ENCODE results near the gene GNAI1.

GNAI1 gene

DNA sequence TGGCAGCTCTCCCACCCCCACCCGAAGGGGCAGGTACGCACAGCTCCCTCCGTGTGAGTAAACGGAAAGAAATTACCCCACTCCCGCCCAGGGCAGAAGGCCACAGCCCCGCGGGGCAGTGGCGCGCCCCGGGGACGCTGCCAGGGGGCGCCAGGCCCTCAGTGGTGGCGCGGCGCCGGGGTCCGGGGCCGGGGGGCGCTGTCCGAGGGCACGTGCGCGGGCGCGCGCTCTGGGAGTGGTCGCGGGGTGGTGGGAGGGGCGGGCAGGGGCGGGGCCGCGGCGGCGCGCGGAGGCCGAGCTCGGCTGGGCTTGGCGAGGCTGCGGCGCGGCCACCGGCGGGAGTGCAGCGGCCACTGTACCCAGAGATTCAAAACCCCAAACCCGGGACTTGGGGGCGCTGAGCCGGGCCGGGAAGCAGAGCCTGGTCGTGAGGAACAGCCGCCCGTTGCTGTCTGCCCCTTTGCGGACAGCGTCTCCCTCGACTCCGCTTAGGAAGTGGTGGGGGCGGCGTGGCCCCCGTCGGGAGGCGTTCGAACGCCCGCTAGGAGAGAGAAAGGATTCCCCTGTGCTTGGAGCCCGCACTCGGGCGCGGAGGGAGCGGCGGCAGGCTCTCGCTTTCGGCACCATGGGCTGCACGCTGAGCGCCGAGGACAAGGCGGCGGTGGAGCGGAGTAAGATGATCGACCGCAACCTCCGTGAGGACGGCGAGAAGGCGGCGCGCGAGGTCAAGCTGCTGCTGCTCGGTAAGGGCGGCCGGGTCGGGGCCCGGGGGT lies at the start of gene GNAI1:
Gene GNAI1, plus strand, starts transcription at position 296 of the 773 bp plus-strand sequence. Its CDS starts 330 bp downstream, at position 626.
- DNase-seq, result peak; percentile 79

GRCh38 chr7:80087051-80087770 lies 47.4 kb upstream of the GNAI1 start:
- no peak for DNase-seq

DNA sequence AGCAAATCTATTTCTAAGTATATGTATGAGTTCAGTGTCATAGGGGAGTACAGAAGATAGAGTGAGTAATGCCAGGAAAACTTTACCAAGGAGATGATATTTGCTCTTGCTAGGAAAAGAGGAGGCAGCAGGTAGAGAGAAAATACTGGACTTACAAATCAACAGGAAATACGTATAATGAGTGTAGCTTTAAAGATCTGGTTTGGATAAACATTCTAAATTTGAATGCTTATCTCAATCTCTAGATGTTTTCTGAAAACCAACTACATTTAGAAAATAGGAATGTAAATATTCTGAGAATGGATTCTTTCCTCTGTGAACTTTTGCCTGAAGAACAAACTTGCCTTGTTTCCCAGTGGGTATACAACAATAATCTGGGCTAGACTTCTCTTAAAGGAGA lies 46.9 kb upstream of the GNAI1 start:
- no peak for DNase-seq

GRCh38 chr7:80088705-80089104 lies 45.9 kb upstream of the GNAI1 start:
- DNase-seq, result no peak

DNA sequence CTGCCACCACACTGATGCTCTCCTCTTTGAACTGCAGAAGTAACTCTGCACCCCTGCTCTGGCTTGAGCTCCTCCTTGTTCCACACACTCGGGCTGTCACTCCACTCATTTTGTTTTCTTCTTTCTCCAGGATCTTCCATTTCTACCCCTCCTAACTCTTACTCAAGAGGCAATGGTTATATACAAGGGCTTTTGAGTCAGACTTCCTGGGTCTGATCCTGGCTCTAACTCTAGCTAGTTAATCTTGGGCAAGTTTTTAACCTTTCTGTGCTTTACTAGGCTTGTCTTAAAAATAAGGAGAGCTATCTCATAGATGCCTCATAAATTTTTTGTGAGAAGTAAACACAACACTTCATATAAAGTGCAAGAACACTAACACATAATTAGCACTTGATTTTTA lies 45.3 kb upstream of the GNAI1 start:
- DNase-seq, result no peak

- no peak for DNase-seq
These were observed 41.3 kb upstream of the GNAI1 start for GRCh38 chr7:80093349-80093748.

- DNase-seq, result peak; percentile 10
These were observed 39.1 kb upstream of the GNAI1 start for GRCh38 chr7:80095545-80095944.

DNA sequence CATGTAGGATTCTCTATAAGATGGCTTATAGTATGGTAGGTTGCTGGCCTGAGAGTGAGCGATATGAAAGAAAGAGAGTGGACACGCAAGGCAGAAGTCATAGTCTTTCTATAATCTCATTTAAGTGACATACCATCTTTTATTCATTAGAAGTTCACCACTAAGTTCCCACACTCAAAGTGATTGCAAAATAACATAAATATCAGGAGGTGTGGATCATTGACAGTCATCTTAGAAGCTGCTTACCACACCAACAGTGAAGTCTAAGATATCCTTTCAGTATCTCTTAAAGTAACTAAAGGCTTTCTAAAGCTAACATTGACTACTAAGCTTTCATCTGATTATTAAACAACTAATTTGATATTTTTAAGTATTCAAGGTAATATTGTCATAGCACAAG lies 36.9 kb upstream of the GNAI1 start:
- no peak for DNase-seq

DNA sequence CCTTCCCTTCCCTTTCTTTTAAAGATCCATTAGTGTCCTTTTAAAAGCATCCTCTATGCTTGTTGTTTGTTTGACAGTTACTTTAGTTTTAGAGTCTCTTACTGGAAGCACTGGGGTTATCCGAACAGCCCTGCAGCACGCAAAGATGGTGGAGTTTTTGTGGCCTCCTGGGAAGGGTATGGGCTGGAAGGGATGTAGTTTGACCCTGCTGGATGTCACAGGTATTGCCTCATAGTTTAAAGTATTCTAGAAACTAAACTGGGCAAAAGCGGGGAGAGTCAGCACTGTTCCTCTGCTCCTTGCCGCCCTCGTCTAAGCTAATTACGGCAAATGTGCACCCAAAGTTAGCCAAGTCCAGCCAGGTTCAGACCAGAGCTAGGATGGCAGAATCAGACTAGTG lies 35.8 kb upstream of the GNAI1 start:
- no peak for DNase-seq

- DNase-seq, result no peak
These were observed 34.4 kb upstream of the GNAI1 start for GRCh38 chr7:80100254-80100653.

- no peak for DNase-seq
These were observed 28.8 kb upstream of the GNAI1 start for GRCh38 chr7:80105701-80106408.

GRCh38 chr7:80106498-80107113 lies 28.0 kb upstream of the GNAI1 start:
- DNase-seq, result no peak

- no peak for DNase-seq
These were observed 27.4 kb upstream of the GNAI1 start for GRCh38 chr7:80107278-80107677.

- no peak for DNase-seq
These were observed 24.3 kb upstream of the GNAI1 start for GRCh38 chr7:80110376-80110775.

- no peak for DNase-seq
These were observed 20.5 kb upstream of the GNAI1 start for GRCh38 chr7:80114159-80114558.

DNA sequence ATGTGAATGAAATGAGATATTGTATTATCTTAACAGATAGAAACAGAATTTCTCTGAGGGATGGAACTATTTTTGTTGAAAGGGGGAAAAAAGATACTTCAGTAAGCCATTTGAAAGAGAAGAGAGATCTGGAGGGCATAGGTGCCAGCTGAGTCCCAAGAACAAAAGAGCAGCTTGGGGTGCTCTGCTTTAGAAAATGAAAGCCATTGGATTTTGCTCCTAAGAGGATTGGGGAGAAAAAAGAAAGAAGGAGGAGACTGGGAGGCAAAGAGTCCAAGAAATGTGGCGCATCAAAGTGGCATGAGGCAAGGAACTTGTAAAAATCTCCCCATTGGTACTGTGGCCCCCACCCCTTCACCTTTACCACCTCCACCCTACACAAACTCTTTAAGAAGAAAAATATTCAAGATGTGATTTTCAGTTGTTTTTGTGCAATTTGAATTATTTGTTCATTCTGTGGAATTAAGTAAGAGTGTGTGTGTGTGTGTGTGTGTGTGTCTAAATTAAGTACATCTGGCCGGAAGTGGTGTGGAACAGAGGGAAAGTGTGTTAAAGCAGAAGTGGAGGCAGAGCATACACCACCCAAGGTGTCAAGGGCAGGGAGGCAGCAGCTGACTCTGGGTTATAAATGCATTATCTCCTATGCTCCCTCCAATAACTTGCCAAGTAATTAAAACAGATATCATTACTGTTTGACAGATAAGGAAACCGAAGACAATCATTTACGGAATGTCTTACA lies 9.9 kb upstream of the GNAI1 start:
- no peak for DNase-seq

- DNase-seq, result peak; percentile 34
These were observed 7.0 kb upstream of the GNAI1 start for GRCh38 chr7:80127412-80128160.

DNA sequence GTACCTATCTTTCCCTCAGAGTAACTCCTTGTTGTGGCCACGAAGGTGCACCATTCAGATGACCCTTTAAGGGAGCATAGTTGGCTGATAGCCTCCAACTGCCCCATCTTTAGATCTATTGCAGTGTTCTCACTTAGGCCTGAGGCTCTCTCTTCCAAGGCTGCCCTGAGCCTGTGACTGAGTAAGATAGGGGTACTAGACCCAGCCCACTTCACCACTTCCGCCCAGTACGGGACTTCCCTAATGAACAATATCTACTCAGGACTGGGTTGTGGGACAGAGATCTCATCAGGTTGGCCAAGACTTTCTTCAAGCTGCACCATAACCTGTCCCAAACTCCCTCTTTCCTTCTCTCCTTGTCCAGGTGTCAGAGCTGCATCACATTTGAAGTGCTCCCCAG lies 5.7 kb upstream of the GNAI1 start:
- DNase-seq, result no peak

DNA sequence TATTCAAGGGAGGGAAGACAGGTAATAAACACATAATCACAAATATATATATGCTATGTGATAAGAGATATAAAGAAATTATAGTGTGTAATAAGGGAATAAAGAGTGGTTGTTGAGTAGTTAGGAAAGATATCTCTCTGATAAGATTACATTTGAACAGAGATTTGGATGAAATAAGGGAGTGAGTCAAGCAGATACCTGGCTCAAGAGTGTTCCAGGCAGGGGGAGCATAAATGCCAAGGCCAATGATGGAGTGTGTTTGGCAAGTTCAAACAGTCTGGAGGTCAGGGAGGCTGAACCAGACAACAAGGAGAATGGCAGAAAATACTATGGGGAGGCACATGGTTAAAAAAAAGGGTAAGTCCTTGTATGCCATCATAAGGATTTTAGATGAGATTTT lies 4.8 kb upstream of the GNAI1 start:
- no peak for DNase-seq

DNA sequence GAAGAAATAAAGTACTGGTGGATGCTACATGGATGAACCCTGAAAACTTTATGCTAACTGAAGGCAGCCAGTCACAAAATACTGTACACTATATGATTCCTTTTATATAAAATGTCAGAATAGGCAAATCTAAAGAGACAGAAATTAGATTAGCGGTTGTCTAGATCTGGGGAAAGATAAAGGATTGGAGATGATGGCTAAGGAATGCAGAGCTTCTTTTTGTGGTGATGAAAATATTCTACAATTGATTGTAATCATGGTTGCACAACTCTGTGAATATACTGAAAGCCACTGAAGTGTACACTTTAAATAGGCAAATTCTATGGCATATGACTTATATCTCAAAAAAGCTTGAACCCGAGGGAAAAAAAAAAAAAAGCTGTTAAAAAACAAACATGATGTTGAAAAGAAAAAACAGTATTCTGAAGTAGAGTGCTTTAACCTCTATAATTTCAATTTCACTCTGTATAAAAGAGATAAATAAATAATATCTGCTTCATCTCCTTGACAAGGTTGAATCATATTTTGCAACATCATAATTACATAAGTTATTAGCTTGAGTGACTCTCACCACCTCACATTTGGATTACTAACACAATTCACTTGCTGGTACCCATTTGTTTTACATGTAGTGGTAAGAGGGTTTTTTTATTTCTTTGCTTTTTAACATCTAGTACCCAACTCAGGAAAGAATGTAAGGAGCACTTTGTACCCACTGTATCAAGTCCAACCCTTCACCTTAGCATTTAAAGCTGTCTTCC lies 2.8 kb upstream of the GNAI1 start:
- no peak for DNase-seq

DNA sequence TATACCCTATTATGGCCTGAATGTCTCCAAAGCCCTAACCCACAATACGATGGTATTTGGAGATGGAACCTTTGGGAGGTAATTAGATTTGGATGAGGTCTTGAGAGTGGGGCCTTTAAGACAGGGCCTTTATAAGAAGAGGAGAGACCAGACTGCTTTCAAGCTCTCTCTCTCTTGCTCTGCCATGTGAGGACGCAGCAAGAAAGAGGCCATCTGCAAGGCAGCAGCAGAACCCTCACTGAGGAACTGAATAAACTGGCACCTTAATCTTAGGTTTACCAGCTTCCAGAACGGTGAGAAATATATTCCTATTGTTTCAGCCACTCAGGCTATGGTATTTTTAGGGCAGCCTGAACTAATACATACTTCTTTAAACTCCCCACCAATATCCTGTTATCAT lies 2.0 kb upstream of the GNAI1 start:
- DNase-seq, result no peak
